Right lobe of liver (tissue), 6 donors: ENCODE results near the gene HOXD3. TPM values are rescaled to one million over a fixed set of nuclear protein-coding genes. Genes with fewer than 3 reads are reported as not detected.
A peak's percentile ranks its signal among the peaks of the same experiment; 100 is the strongest.

Experiments
- ATAC-seq, 4 donors: fragments of 200-7000 bp; cut with Tn5 transposase; one replicate each; pipeline ENCODE4 v1.9.1; 2020; ENCODE audit warnings: mild to moderate bottlenecking in 4 of 4, moderate library complexity in 4 of 4
- DNase-seq, 3 donors: peaks; one replicate each; pipeline ENCODE4 v3.0.0-alpha.2; 2020
- H3K27ac ChIP-seq, 3 donors: fragments of 200-600 bp; one replicate each; pipeline ENCODE4 v1.8.0; 2022
- H3K27me3 ChIP-seq, 2 donors: fragments of 200-600 bp; one replicate each; pipeline ENCODE4 v1.8.0; 2022
- H3K36me3 ChIP-seq, 4 donors: fragments of 200-600 bp; sonication (generic) in 1 of 4; one replicate each; pipeline versions ENCODE4 v1.5.1 to v1.8.0; 2017 to 2022; ENCODE audit warnings: control low read depth in 1 of 4
- H3K4me1 ChIP-seq, 4 donors: fragments of 200-600 bp; sonication (generic) in 1 of 4; one replicate each; pipeline versions ENCODE4 v1.5.1 to v1.8.0; 2017 to 2022; ENCODE audit warnings: control low read depth in 1 of 4
- H3K4me3 ChIP-seq, 3 donors: fragments of 200-600 bp; one replicate each; pipeline ENCODE4 v1.8.0; 2022
- H3K9me3 ChIP-seq, 4 donors: fragments of 200-600 bp; sonication (generic) in 1 of 4; one replicate each; pipeline versions ENCODE4 v1.5.1 to v1.8.0; 2017 to 2022; ENCODE audit warnings: control low read depth in 1 of 4
- POLR2A ChIP-seq: fragments of 450-650 bp; IDR thresholded peaks from one replicate; pipeline ENCODE4 v1.6.1; 2017; ENCODE audit warnings: antibody characterized with exemption, mild to moderate bottlenecking
- WGBS: methylation state at CpG from one replicate; pipeline ENCODE4 v1.1.6; 2018; ENCODE audit warnings: low coverage, low lambda C conversion rate; ENCODE audit not compliant: insufficient coverage; ENCODE audit errors: missing lambda C conversion rate; 5-methylcytosine and 5-hydroxymethylcytosine counted together
- intact Hi-C, 2 donors: fragments of 100-400 bp; cut with DNase I; formaldehyde crosslinking; loops; one replicate each; pipeline versions ENCODE4 v1.11.2 to v1.14.1; 2022
- total RNA-seq, 6 experiments: library from RNA; depleted of rRNA in 2 of 6; stranded (reverse); fragments of >200 nt in 2 of 6; fragmentation: NEBNext Ultra II Directional in 3 of 6; extraction: Animal tissue kit (Norgen Biotek cat#: 25700) in 3 of 6; gene quantifications; one replicate each; pipeline versions ENCODE4 v1.1.0 to v1.2.4, GENCODE V29; 2016 to 2023
- TF ChIP-seq, protein P1 (sequence below), 4 donors: fragments of 200-600 bp in 3 of 4; fragments of 450-650 bp in 1 of 4; IDR thresholded peaks; one replicate each; pipeline versions ENCODE4 v1.5.1 to v1.8.0; 2016 to 2022; ENCODE audit warnings: antibody characterized with exemption in 4 of 4, mild to moderate bottlenecking in 2 of 4
- donor health status: DM: no; HTN: yes; CAD: no.
- donor health status: DM: no; HTN: no; CAD: no.
- donor health status: DM: no; HTN: no; CAD: no.
- donor health status: DM: no; HTN: yes; CAD: no.
- donor health status: DM: no; HTN: yes; CAD: no.

Gene HOXD3
- total RNA-seq, 6 experiments from 2014 or later, result not detected

DNA sequence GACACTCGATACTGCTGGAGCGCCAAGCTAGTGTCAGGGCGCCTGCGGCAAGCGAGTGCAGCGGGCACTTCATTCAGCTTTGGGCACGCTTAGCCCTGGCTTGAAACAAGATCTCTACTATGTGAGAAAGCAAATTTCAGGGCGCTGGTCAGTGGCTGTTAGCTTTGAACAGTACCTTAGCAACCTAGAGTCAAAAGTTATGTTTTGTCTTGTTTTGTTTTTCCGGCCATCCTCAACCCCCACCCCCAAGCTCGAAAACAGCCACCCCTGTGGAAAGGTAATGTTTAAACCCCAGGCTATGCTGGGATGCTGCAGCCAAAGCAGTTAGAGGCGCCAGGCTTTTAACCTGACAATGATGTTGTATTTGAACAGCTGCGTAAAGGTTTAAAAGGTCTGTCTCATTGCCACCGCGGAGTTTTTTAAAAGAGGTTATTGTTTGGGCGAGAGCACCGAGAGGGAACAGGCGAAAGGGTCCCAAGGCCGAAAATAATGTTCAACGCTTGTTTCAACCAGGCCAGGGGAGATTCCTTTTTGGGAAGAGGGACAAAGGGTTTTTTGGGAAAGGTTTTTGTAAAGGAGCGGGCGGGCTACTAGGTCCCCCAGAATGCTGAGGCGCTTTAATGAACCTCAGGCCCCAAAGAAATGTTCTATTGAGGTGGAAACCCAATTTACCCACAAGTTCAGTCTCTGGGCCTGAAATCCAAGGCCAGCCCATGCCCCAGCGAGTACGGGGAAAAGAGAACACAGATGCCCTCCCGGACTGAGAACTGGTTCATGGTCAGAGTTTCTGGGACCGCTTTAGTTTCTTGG lies 42.8 kb upstream of the HOXD3 start:
- TF ChIP-seq POLR2A, result no peak
- TF ChIP-seq, protein P1, sequence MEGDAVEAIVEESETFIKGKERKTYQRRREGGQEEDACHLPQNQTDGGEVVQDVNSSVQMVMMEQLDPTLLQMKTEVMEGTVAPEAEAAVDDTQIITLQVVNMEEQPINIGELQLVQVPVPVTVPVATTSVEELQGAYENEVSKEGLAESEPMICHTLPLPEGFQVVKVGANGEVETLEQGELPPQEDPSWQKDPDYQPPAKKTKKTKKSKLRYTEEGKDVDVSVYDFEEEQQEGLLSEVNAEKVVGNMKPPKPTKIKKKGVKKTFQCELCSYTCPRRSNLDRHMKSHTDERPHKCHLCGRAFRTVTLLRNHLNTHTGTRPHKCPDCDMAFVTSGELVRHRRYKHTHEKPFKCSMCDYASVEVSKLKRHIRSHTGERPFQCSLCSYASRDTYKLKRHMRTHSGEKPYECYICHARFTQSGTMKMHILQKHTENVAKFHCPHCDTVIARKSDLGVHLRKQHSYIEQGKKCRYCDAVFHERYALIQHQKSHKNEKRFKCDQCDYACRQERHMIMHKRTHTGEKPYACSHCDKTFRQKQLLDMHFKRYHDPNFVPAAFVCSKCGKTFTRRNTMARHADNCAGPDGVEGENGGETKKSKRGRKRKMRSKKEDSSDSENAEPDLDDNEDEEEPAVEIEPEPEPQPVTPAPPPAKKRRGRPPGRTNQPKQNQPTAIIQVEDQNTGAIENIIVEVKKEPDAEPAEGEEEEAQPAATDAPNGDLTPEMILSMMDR (IDR thresholded peaks at IDR 0.05), result no peak

DNA sequence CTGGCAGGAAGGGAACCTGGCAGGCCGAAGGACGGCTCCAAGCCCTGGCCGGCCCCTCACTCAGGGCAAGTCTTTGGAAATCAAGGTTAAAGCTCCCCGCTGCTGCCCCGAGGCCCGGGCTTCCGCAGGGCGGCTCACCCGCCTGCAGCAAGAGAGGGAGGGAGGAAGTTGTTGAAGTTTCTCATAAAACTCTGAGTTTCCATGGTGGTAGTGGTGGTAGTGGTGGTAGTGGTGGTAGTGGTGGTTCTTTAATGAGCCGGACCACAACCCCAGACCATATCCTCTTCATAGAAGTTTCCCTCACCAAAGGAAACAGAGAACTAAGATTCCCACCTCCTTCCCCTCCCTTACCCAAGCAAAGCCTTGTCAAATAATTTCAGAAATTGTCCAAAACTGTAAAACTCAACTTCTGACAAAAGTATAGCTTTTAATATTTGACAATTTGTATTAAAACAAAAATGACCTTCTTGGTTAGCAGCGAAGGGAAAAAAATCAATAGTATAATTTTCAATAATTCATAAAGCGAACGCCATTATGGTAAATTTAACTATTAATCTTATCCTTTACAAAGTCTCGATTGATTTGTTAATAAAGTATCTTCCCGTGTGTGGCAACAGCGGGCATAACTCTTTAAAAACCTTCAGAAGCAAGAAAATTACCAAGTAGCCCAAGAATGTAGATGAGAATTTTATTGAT lies 42.0 kb upstream of the HOXD3 start:
- no peaks in the 10 kb centered on the region for H3K4me1 ChIP-seq
- no peak for TF ChIP-seq POLR2A
- DNase-seq, result no peak
- H3K27ac ChIP-seq, result no peak overlapping the region
- no peaks in the 10 kb centered on the region for H3K36me3 ChIP-seq
- no peak for ATAC-seq
- intact Hi-C loops, result no loop called here
- no peaks in the 10 kb centered on the region for H3K9me3 ChIP-seq
- 15% methylated on average over 13 of the region's 16 CpGs for WGBS
- H3K27me3 ChIP-seq, result peaks cover 21 to 91% of the 10 kb centered on the region in 2 donors
- H3K4me3 ChIP-seq, result no peak overlapping the region

More for the DNA sequence above, 42.8 kb upstream of the HOXD3 start:
- ATAC-seq, result no peak
- Histone ChIP-seq H3K4me1 (no peaks in the 10 kb centered on the region), H3K4me3 (no peak overlapping the region), H3K27me3 (peaks cover 18 to 92% of the 10 kb centered on the region in 2 donors), H3K36me3 (no peaks in the 10 kb centered on the region), H3K9me3 (no peaks in the 10 kb centered on the region), H3K27ac (no peak overlapping the region)
- WGBS, result 7% methylated on average over 22 of the region's 26 CpGs
- intact Hi-C loops, result no loop called here
- DNase-seq, result no peak

DNA sequence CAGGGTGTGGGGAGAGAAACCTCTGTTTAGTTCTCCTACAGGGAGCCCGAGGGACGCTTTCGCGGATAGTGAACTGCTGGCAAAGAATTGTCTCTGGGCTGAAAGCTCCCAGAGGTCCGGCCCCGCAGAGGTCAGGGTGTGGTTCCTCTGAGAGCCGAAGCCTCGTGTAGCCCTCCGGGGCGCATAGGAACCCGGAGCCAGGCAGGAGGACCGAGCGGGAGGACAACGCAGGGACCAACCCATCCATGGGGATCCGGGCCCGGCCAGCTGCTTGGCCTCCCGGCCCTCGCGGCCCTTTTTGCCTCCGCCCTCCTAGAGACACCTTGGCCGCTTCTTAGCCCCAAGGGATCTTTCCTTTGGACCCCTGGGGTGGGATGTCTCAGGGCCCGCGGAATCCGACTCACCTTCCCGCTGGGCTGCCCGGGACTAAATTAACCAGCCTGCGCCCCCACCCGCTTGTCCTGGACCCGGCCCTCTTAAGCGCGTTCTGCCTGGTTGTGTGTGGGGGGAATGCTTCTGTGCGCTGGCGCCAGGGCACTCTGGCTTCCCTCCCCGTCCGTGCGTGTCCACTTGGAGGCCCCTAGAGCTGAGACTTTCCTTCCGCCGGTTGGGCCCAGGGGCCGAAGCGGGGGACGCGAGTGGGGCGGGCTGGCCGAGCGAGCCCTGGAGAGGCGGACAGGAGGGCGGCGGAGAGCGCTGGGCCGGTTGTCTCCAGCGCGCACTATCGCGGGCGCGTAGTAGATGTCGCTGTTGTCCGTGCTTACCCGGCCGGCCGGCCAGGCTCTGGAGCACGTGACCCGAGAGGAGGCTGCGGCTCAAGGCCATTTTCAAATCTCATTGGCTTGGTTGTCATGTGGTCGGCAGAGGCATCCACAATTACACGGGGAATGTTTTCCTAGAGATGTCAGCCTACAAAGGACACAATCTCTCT lies 41.0 kb upstream of the HOXD3 start, which contains the start of gene HOXD10:
Gene HOXD10, plus strand, starts transcription at position 896 of the 931 bp plus-strand sequence. CDS start 56 bp downstream, outside the sequence.
- H3K4me3 ChIP-seq, result no peak within 1 kb of the TSS
- H3K9me3 ChIP-seq, result no peaks in the 10 kb centered on the region
- DNase-seq, result no peak
- H3K36me3 ChIP-seq, result no peaks in the 10 kb centered on the region
- intact Hi-C loops, result no loop called here
- no peaks in the 10 kb centered on the region for H3K4me1 ChIP-seq
- 3% methylated on average over 13 of the region's 66 CpGs for WGBS
- peaks cover 30 to 87% of the 10 kb centered on the region in 2 donors for H3K27me3 ChIP-seq
- TF ChIP-seq, protein P1 (IDR thresholded peaks at IDR 0.05), result no peak
- no peak for TF ChIP-seq POLR2A
- H3K27ac ChIP-seq, result no peak within 1 kb of the TSS
- peak in 1 of 4 donors; percentile 20 for ATAC-seq

DNA sequence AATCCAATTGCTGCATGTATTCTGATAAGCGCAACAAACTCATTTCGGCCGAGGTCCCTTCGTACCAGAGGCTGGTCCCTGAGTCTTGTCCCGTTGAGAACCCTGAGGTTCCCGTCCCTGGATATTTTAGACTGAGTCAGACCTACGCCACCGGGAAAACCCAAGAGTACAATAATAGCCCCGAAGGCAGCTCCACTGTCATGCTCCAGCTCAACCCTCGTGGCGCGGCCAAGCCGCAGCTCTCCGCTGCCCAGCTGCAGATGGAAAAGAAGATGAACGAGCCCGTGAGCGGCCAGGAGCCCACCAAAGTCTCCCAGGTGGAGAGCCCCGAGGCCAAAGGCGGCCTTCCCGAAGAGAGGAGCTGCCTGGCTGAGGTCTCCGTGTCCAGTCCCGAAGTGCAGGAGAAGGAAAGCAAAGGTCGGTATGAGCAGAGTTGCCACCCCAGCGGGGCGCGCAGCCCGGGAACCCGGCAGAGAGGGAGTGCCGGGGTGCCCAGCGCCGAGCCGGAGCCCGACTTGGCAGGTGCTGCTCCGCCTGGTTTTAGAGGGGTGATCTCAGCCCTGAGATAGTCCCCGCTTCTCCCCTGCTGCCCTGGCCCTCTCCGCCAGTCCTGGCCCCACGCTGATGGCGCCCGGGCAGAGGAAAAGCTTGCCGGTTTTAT lies 39.8 kb upstream of the HOXD3 start:
- no peak for ATAC-seq
- DNase-seq, result no peak
- TF ChIP-seq, protein P1 (IDR thresholded peaks at IDR 0.05), result no peak
- no peak for TF ChIP-seq POLR2A
- 17% methylated on average over 11 of the region's 40 CpGs for WGBS
- peaks cover 0 to 1% (median 0%) of the 10 kb centered on the region in 4 donors for H3K4me1 ChIP-seq
- no peaks in the 10 kb centered on the region for H3K9me3 ChIP-seq
- H3K36me3 ChIP-seq, result no peaks in the 10 kb centered on the region
- intact Hi-C loops, result no loop called here
- H3K27ac ChIP-seq, result no peak overlapping the region
- H3K4me3 ChIP-seq, result no peak overlapping the region
- peaks cover 35 to 89% of the 10 kb centered on the region in 2 donors for H3K27me3 ChIP-seq
